SK-N-SH (cell line): ENCODE data around the gene DAB2IP. TPM values are rescaled to one million over a fixed set of nuclear protein-coding genes. Genes with fewer than 3 reads are reported as not detected.

ENCODE experiments used
- CTCF ChIA-PET: fragments of 300-600, 350-600 bp; formaldehyde crosslinking; extraction: SDS; loops from one replicate; lab custom pipeline; 2021; lab: Yijun Ruan, JAX
- POLR2A ChIA-PET: fragments of 350-600 bp; sonication (Branson Sonifier 250); formaldehyde crosslinking; extraction: SDS; loops from one replicate; lab custom pipeline; 2020; ENCODE audit warnings: antibody characterized with exemption, inconsistent platforms; lab: Yijun Ruan, JAX
- DNase-seq: peaks from one replicate; pipeline ENCODE4 v3.0.0; 2012
- H2AFZ ChIP-seq: fragments of 200-600 bp; sonication (generic); 2 replicates; pipeline ENCODE4 v1.8.1; 2016; ENCODE audit warnings: antibody characterized with exemption, mild to moderate bottlenecking, low read depth
- H3F3A ChIP-seq: fragments of 200-600 bp; sonication (generic); replicated peaks from 2 replicates; pipeline ENCODE3; 2016; ENCODE audit warnings: antibody characterized with exemption, mild to moderate bottlenecking; ENCODE audit not compliant: insufficient read depth
- H3K27ac ChIP-seq, 2 experiments: fragments of 200-500 bp in 1 of 2; fragments of 200-600 bp in 1 of 2; sonication (Bioruptor generic) in 1 of 2; sonication (generic), shearing (Covaris generic) in 1 of 2; 2 replicates each; pipeline versions ENCODE4 v1.5.1 to v1.6.1; 2014 to 2016; ENCODE audit warnings: low read depth in 2 of 2, inconsistent platforms in 1 of 2, low read length in 1 of 2, mild to moderate bottlenecking in 1 of 2, mixed read lengths in 1 of 2
- H3K27me3 ChIP-seq: fragments of 200-600 bp; sonication (generic), shearing (Covaris generic); 2 replicates; pipeline ENCODE4 v1.6.1; 2016; ENCODE audit warnings: mixed run types; ENCODE audit not compliant: insufficient read depth
- H3K36me3 ChIP-seq, 2 experiments: fragments of 200-500 bp in 1 of 2; fragments of 200-600 bp in 1 of 2; sonication (Bioruptor generic) in 1 of 2; sonication (generic) in 1 of 2; replicated peaks in 1 of 2; 2 replicates each; pipeline versions ENCODE3 to v1.5.1; 2014 to 2016; ENCODE audit warnings: low read length in 1 of 2, mild to moderate bottlenecking in 1 of 2; ENCODE audit not compliant: insufficient read depth in 2 of 2, control insufficient read depth in 1 of 2
- H3K4me1 ChIP-seq, 2 experiments: fragments of 200-500 bp in 1 of 2; fragments of 200-600 bp in 1 of 2; sonication (Bioruptor generic) in 1 of 2; sonication (generic), shearing (Covaris generic) in 1 of 2; 2 replicates each; pipeline versions ENCODE4 v1.5.1 to v1.6.1; 2014 to 2016; ENCODE audit warnings: low read depth in 1 of 2, low read length in 1 of 2, mixed run types in 1 of 2; ENCODE audit not compliant: insufficient read depth in 2 of 2, control insufficient read depth in 1 of 2
- H3K4me2 ChIP-seq: fragments of 200-600 bp; sonication (generic), shearing (Covaris generic); 2 replicates; pipeline ENCODE4 v1.6.1; 2017; ENCODE audit warnings: mixed run types
- H3K4me3 ChIP-seq, 2 experiments: fragments of 200-500 bp in 1 of 2; fragments of 200-600 bp in 1 of 2; sonication (Bioruptor generic) in 1 of 2; sonication (generic), shearing (Covaris generic) in 1 of 2; 2 replicates each; pipeline versions ENCODE4 v1.5.1 to v1.8.1; 2014 to 2016; ENCODE audit warnings: low read depth in 2 of 2, inconsistent platforms in 1 of 2, low read length in 1 of 2, mild to moderate bottlenecking in 1 of 2, mixed read lengths in 1 of 2, moderate library complexity in 1 of 2
- H3K79me2 ChIP-seq: fragments of 200-600 bp; sonication (generic); 2 replicates; pipeline ENCODE4 v1.8.1; 2017; ENCODE audit warnings: mild to moderate bottlenecking; ENCODE audit not compliant: insufficient read depth
- H3K9ac ChIP-seq: fragments of 200-600 bp; sonication (generic); 2 replicates; pipeline ENCODE4 v1.6.1; 2017; ENCODE audit warnings: mixed run types
- H3K9me2 ChIP-seq: fragments of 200-600 bp; sonication (generic); 2 replicates; pipeline ENCODE4 v1.6.1; 2017; ENCODE audit warnings: mixed run types
- H3K9me3 ChIP-seq: fragments of 200-600 bp; sonication (generic); 2 replicates; pipeline ENCODE4 v1.6.1; 2017; ENCODE audit warnings: mixed run types, mild to moderate bottlenecking, moderate library complexity
- H4K20me1 ChIP-seq: fragments of 200-600 bp; sonication (generic); 2 replicates; pipeline ENCODE4 v1.6.1; 2017; ENCODE audit warnings: mild to moderate bottlenecking, mixed run types; ENCODE audit not compliant: insufficient read depth
- ELF1 ChIP-seq: IDR thresholded peaks from 2 replicates; pipeline ENCODE4 v1.4.0; 2012
- EP300 ChIP-seq, 2 experiments: IDR thresholded peaks; 2 replicates each; pipeline versions ENCODE4 v1.4.0 to v1.6.1; 2012; ENCODE audit warnings: borderline replicate concordance in 1 of 2, low read depth in 1 of 2, low read length in 1 of 2
- FOSL2 ChIP-seq: IDR thresholded peaks from 2 replicates; pipeline ENCODE4 v1.4.0; 2012; ENCODE audit warnings: low read depth, mild to moderate bottlenecking, moderate library complexity, borderline replicate concordance
- IRF3 ChIP-seq: fragments of 150-350 bp; IDR thresholded peaks from 2 replicates; pipeline ENCODE4 v1.6.1; 2016; ENCODE audit warnings: mild to moderate bottlenecking, low read depth, low read length
- JUND ChIP-seq: IDR thresholded peaks from 2 replicates; pipeline ENCODE4 v1.4.0; 2012
- MEF2A ChIP-seq: IDR thresholded peaks from 2 replicates; pipeline ENCODE4 v1.4.0; 2012; ENCODE audit warnings: low read depth, borderline replicate concordance
- NFIC ChIP-seq: IDR thresholded peaks from 2 replicates; pipeline ENCODE4 v1.4.0; 2012; ENCODE audit warnings: borderline replicate concordance
- NRF1 ChIP-seq: IDR thresholded peaks from 2 replicates; pipeline ENCODE4 v1.6.1; 2012; ENCODE audit warnings: low read depth, mild to moderate bottlenecking, low read length
- PBX3 ChIP-seq: IDR thresholded peaks from 2 replicates; pipeline ENCODE4; 2012
- POLR2AphosphoS5 ChIP-seq: IDR thresholded peaks from 2 replicates; pipeline ENCODE4 v1.6.1; 2012; ENCODE audit warnings: low read depth, low read length
- RAD21 ChIP-seq: IDR thresholded peaks from 2 replicates; pipeline ENCODE4 v1.6.1; 2012; ENCODE audit warnings: mild to moderate bottlenecking, low read length
- RCOR1 ChIP-seq: fragments of 150-350 bp; IDR thresholded peaks from 2 replicates; pipeline ENCODE4 v1.6.1; 2017; ENCODE audit warnings: antibody characterized with exemption, low read length
- REST ChIP-seq: IDR thresholded peaks from 2 replicates; pipeline ENCODE4 v1.6.1; 2012; ENCODE audit warnings: mild to moderate bottlenecking, low read depth, low read length, moderate library complexity
- RFX5 ChIP-seq: IDR thresholded peaks from 2 replicates; pipeline ENCODE4 v1.6.1; 2012; ENCODE audit warnings: mild to moderate bottlenecking, improper control_type of control experiment, low read length
- SIN3A ChIP-seq: IDR thresholded peaks from 2 replicates; pipeline ENCODE4 v1.6.1; 2012; ENCODE audit warnings: low read depth, mild to moderate bottlenecking, low read length, moderate library complexity, borderline replicate concordance
- SMC3 ChIP-seq: IDR thresholded peaks from 2 replicates; pipeline ENCODE4 v1.6.1; 2012; ENCODE audit warnings: low read depth, low read length, improper control_type of control experiment
- TAF1 ChIP-seq: IDR thresholded peaks from 2 replicates; pipeline ENCODE4 v1.6.1; 2012; ENCODE audit warnings: low read depth, mild to moderate bottlenecking, low read length, moderate library complexity, borderline replicate concordance
- YY1 ChIP-seq: IDR thresholded peaks from 2 replicates; pipeline ENCODE4 v1.4.0; 2012; ENCODE audit warnings: low read depth, mild to moderate bottlenecking
- ZBTB33 ChIP-seq: IDR thresholded peaks from 2 replicates; pipeline ENCODE4 v1.4.0; 2012; ENCODE audit warnings: low read depth, borderline replicate concordance
- WGBS: methylation state at CpG from one replicate; pipeline ENCODE4 v1.1.6; 2017; ENCODE audit warnings: low lambda C conversion rate; 5-methylcytosine and 5-hydroxymethylcytosine counted together
- polyA plus RNA-seq, 3 experiments: library from polyadenylated mRNA; depleted of rRNA; stranded (reverse); fragments of >200 nt; gene quantifications; 2 replicates each; pipeline ENCODE4 v1.2.3, GENCODE V29; 2012

DAB2IP gene
- polyA plus RNA-seq, 1 of the 3 experiments (the other 2 are of a cell fraction) = 21.4 TPM

GRCh38 chr9:121738411-121738810 is 87.0 kb downstream of the DAB2IP start (continued):
- TF ChIP-seq RCOR1 = no peak
- no peak for TF ChIP-seq JUND
- no peak for TF ChIP-seq TAF1
- TF ChIP-seq SIN3A = no peak
- no peak for TF ChIP-seq IRF3
- TF ChIP-seq, all 33 proteins: peak for 0

- peaks cover 54% of the 10 kb centered on the region for H3K79me2 ChIP-seq
- TF ChIP-seq NFIC (peak; percentile 30; the same call in 1 of the 2 replicates), ELF1 (no peak)
- H3K9ac ChIP-seq = no peak overlapping the region
- ChIA-PET POLR2A (no interaction called here), CTCF (interaction anchor here (1.0 to 2.4 kb wide), 2 partner anchors 52 to 193 kb away, joined by 5 to 6 read pairs; no protein-coding TSS in a partner anchor)
- H3F3A ChIP-seq = no peaks in the 10 kb centered on the region
- H2AFZ ChIP-seq = no peak overlapping the region
- no peaks in the 10 kb centered on the region for H3K36me3 ChIP-seq
- H3K9me3 ChIP-seq = no peaks in the 10 kb centered on the region
- no peak overlapping the region for H3K4me3 ChIP-seq
- DNase-seq = no peak
- H3K4me2 ChIP-seq = no peak overlapping the region
- H3K4me1 ChIP-seq = peaks cover 17 to 67% of the 10 kb centered on the region in 2 experiments
- no peak overlapping the region; a peak in 1 of 4 replicates for H3K27ac ChIP-seq
- no peaks in the 10 kb centered on the region for H3K27me3 ChIP-seq
- no peaks in the 10 kb centered on the region for H3K9me2 ChIP-seq
- WGBS = 73% methylated on average over 1 of the region's 1 CpG
- H4K20me1 ChIP-seq = peaks cover 55% of the 10 kb centered on the region
These were observed 87.5 kb downstream of the DAB2IP start for GRCh38 chr9:121738968-121739367.

GRCh38 chr9:121739971-121740370 is 88.5 kb downstream of the DAB2IP start:
- Histone ChIP-seq H3F3A (no peaks in the 10 kb centered on the region), H4K20me1 (peaks cover 52% of the 10 kb centered on the region), H3K27ac (no peak overlapping the region; a peak in 1 of 4 replicates), H3K9ac (no peak overlapping the region), H3K4me3 (no peak overlapping the region), H3K27me3 (no peaks in the 10 kb centered on the region), H2AFZ (no peak overlapping the region), H3K9me3 (no peaks in the 10 kb centered on the region), H3K4me1 (peaks cover 21 to 69% of the 10 kb centered on the region in 2 experiments; a peak in 3 of 4 replicates), H3K4me2 (no peak overlapping the region), H3K36me3 (no peaks in the 10 kb centered on the region), H3K9me2 (no peaks in the 10 kb centered on the region), H3K79me2 (peaks cover 58% of the 10 kb centered on the region)
- DNase-seq = no peak
- CTCF ChIA-PET = interaction anchor here (0.9 to 1.8 kb wide), 3 partner anchors 12 to 119 kb away, joined by 3 to 8 read pairs (median 3); no protein-coding TSS in a partner anchor
- POLR2A ChIA-PET = no interaction called here
- 87% methylated on average over 5 of the region's 7 CpGs for WGBS
- TF ChIP-seq REST (no peak), SMC3 (no peak), FOSL2 (no peak), JUND (no peak), EP300 (IDR thresholded peaks at IDR 0.05; ENCODE audit: borderline replicate concordance in 1 of 2, low read depth in 1 of 2, low read length in 1 of 2) (no peak), TAF1 (no peak), POLR2AphosphoS5 (no peak), MEF2A (no peak), ZBTB33 (no peak), RFX5 (no peak), RCOR1 (no peak), ELF1 (no peak), YY1 (no peak), RAD21 (no peak), PBX3 (no peak), NRF1 (no peak)
